Measurements from ENCODE around the gene EPHA4. TPM values are rescaled to one million over a fixed set of nuclear protein-coding genes. Genes with fewer than 3 reads are reported as not detected.

The EPHA4 gene
- polyA plus RNA-seq, 1 donor: 4.9 TPM

DNA sequence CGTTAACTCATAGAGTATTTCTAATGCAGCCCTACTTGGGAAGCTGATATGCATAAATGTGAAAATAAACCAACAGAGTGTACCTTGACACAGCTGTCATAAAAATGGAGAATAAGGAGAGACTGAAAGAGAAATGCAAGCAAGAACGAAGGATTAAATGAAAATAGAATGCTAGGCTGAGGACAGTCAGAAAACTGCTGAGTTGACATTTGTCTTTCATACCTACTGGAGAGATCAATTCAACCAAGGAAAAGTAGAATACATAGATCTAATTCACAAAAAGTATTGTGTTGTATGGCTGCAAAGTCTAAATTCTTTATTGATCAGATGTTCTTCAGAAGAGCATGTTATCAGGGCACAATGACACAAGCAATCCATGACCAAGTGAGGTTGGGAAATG, 112.0 kb downstream of the EPHA4 start:
- no peak for DNase-seq
- Histone ChIP-seq H3K27ac (ENCODE audit: low read length) (no peak overlapping the region), H3K4me1 (ENCODE audit: control insufficient read depth, insufficient read depth, low read length) (no peaks in the 10 kb centered on the region), H3K9me3 (ENCODE audit: control insufficient read depth, low read depth, low read length) (no peaks in the 10 kb centered on the region), H3K36me3 (ENCODE audit: control insufficient read depth, insufficient read depth, low read length) (no peaks in the 10 kb centered on the region), H3K27me3 (ENCODE audit: control insufficient read depth, insufficient read depth, low read length) (no peaks in the 10 kb centered on the region), H3K4me3 (ENCODE audit: low read length) (no peak overlapping the region)
- 100% methylated on average over 2 of the region's 2 CpGs for WGBS (ENCODE audit: insufficient coverage, low lambda C conversion rate)

DNA sequence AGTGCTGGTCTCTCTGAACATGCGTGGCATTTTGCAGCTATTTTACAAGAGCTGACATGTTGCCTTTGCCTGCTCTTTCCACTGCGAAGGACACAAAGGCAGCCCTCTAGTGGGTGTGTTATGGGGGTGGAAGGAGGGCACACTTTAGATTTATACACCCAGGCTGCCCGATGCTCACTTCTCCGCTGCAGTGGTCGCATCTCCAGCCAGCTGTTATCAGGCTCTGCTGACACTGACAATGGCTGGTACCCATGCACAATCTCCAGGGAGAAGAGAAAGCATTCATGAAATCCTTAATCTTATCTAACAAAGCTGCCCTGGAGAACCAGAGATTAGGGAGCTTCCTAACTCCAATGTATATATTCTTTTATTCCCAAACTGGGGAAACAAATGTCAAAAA, 113.5 kb downstream of the EPHA4 start:
- no peak overlapping the region for H3K4me3 ChIP-seq (ENCODE audit: low read length)
- no CpG with 5 or more reads among the region's 5 CpGs for WGBS (ENCODE audit: insufficient coverage, low lambda C conversion rate)
- DNase-seq: no peak

DNA sequence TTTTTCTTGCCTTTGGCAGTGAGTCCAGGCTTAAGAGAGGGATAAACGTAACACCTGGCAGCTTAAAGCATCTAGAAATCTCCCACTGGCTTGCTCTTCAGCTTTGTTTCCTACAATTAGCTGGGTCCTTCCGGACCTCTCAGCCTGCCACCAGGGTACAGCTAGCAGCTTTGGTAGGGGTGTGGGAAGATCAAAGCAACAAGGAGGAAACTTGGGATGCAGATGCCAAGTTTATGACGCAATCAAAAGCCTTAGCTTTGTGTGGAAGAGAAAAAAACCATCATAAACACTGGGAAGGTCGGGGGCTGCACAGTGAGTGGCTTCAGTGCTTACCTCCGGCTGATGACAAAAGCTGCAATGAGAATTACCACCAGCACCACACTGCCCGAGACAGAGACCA, 116.9 kb downstream of the EPHA4 start:
- H3K27ac ChIP-seq (ENCODE audit: low read length): no peak overlapping the region
- WGBS (ENCODE audit: insufficient coverage, low lambda C conversion rate): no CpG with 5 or more reads among the region's 6 CpGs
- no peaks in the 10 kb centered on the region for H3K4me1 ChIP-seq (ENCODE audit: control insufficient read depth, insufficient read depth, low read length)
- no peak overlapping the region for H3K4me3 ChIP-seq (ENCODE audit: low read length)
- no peaks in the 10 kb centered on the region for H3K9me3 ChIP-seq (ENCODE audit: control insufficient read depth, low read depth, low read length)
- no peak for DNase-seq
- no peaks in the 10 kb centered on the region for H3K36me3 ChIP-seq (ENCODE audit: control insufficient read depth, insufficient read depth, low read length)
- no peaks in the 10 kb centered on the region for H3K27me3 ChIP-seq (ENCODE audit: control insufficient read depth, insufficient read depth, low read length)

More for the DNA sequence above, 113.5 kb downstream of the EPHA4 start:
- no peaks in the 10 kb centered on the region for H3K36me3 ChIP-seq (ENCODE audit: control insufficient read depth, insufficient read depth, low read length)
- no peaks in the 10 kb centered on the region for H3K9me3 ChIP-seq (ENCODE audit: control insufficient read depth, low read depth, low read length)
- H3K27ac ChIP-seq (ENCODE audit: low read length): no peak overlapping the region
- H3K27me3 ChIP-seq (ENCODE audit: control insufficient read depth, insufficient read depth, low read length): no peaks in the 10 kb centered on the region
- H3K4me1 ChIP-seq (ENCODE audit: control insufficient read depth, insufficient read depth, low read length): no peaks in the 10 kb centered on the region

DNA sequence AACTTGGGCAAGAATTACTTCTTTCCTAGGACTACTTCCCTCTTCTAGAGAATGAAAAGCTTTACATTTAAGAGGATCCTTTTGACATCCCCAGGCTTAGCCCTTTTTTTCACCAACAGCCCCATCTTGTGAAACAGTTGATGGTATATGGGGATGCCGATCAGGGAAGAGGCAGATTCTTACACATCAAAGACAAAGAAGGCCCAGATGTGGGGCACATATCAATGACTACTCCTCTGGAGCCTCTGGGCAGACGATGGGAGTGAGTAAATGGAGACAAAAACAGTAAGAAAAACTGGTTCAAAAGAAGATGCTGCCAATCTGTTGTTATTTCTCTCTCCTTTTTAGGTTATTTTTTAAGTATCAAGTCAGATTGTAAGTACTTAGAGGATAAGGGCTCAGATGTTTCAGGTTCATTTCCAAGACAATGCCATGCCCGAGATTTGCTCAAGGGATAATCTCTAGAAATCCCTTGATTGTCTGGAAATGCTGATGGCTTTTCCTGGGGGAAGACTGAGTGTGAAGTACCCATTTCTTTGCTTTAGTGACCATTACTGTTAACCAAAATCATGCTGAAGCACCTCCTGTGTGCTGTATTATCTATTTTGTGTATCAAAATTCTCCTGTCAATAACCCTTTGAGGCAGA, 117.5 kb downstream of the EPHA4 start:
- H3K4me1 ChIP-seq (ENCODE audit: control insufficient read depth, insufficient read depth, low read length): no peaks in the 10 kb centered on the region
- H3K4me3 ChIP-seq (ENCODE audit: low read length): no peak overlapping the region
- H3K27ac ChIP-seq (ENCODE audit: low read length): no peak overlapping the region
- H3K36me3 ChIP-seq (ENCODE audit: control insufficient read depth, insufficient read depth, low read length): no peaks in the 10 kb centered on the region
- no CpG with 5 or more reads among the region's 3 CpGs for WGBS (ENCODE audit: insufficient coverage, low lambda C conversion rate)
- H3K27me3 ChIP-seq (ENCODE audit: control insufficient read depth, insufficient read depth, low read length): no peaks in the 10 kb centered on the region
- no peaks in the 10 kb centered on the region for H3K9me3 ChIP-seq (ENCODE audit: control insufficient read depth, low read depth, low read length)
- DNase-seq: no peak

DNA sequence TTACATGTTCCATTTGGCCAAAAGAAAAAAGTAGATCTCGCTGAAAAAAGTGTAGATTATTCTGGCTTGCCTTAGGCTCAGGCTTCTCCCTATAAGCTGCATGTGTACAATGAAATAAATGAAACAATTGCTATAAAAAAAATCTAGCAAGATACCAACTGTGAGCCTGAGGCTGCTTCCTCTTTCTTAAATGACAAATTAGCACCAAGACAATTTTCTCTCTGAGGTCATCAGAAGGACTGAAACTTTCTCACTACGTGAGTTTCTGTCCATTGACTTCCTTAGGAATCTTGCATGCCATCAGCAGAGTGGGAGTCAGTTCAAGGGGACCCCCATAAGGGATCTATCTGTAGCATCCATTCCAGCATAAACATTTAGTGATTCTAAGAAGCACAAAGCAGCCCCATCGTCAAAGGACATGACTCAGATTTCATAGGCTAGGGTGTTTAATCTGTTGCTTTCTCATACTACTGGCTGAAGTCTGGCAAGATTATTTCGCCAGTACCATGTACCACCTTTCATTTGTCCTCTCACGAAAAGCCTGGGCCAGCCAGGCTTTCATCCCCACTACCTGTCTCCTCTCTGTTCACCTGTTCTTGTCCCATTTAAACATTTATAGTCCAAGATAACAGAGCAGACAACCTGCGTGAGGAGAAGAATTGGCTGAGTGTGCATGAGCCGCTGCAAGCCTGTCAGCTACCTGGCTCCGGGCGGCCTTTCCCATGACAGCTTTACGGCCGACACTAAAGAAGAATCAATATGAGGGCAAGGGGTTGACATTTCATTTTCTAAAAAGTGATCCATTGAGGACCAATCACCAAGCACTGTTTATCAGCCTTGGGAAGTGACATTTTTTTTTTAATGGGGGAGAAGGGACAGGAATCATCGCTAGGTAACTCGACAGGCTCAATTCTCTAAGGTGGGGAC, 120.0 kb downstream of the EPHA4 start:
- no peak for DNase-seq
- Histone ChIP-seq H3K4me3 (ENCODE audit: low read length) (no peak overlapping the region), H3K27me3 (ENCODE audit: control insufficient read depth, insufficient read depth, low read length) (no peaks in the 10 kb centered on the region), H3K27ac (ENCODE audit: low read length) (no peak overlapping the region), H3K4me1 (ENCODE audit: control insufficient read depth, insufficient read depth, low read length) (no peaks in the 10 kb centered on the region), H3K36me3 (ENCODE audit: control insufficient read depth, insufficient read depth, low read length) (no peaks in the 10 kb centered on the region), H3K9me3 (ENCODE audit: control insufficient read depth, low read depth, low read length) (no peaks in the 10 kb centered on the region)
- 90% methylated on average over 2 of the region's 13 CpGs for WGBS (ENCODE audit: insufficient coverage, low lambda C conversion rate)

DNA sequence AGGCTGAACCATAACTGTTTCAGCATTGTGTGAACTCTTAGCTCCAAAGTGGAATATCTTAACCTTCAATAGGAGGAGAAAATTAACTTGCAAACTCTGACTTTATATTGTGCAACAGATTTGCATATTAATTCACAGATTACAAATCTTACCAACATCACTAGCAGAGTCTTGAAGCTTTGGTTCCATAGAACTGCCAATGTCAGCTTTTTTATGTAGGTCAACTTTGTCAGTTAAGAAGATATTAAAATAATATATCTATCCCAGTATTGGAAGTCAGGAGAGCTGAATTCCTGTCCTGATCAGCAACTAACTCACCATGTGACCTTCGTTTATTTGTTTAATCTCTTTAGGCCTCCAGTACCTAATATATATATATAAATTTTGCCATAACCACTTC, 121.8 kb downstream of the EPHA4 start:
- Histone ChIP-seq H3K27ac (ENCODE audit: low read length) (no peak overlapping the region), H3K4me3 (ENCODE audit: low read length) (no peak overlapping the region), H3K27me3 (ENCODE audit: control insufficient read depth, insufficient read depth, low read length) (no peaks in the 10 kb centered on the region), H3K4me1 (ENCODE audit: control insufficient read depth, insufficient read depth, low read length) (no peaks in the 10 kb centered on the region), H3K36me3 (ENCODE audit: control insufficient read depth, insufficient read depth, low read length) (no peaks in the 10 kb centered on the region), H3K9me3 (ENCODE audit: control insufficient read depth, low read depth, low read length) (no peaks in the 10 kb centered on the region)
- 100% methylated on average over 1 of the region's 1 CpG for WGBS (ENCODE audit: insufficient coverage, low lambda C conversion rate)
- DNase-seq: no peak

DNA sequence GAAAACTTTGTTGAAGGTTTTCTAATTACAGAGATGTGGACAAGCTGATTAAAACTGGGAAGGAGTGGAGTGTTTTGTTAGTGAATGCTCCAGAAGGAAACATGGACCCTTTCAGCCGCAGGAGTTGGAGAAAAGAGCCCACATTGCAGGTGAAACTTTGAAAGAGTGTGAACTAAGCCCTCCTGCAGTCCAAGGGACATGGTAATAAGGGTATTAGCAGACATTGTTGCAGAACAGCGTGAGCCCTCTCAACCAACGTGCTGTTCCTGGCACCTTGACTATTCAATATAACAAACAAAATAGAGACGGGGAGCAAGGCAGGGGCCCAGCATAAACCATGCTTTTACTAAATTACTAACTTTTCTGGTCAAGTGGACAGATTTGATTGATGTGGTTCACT, 122.7 kb downstream of the EPHA4 start:
- Histone ChIP-seq H3K4me3 (ENCODE audit: low read length) (no peak overlapping the region), H3K27me3 (ENCODE audit: control insufficient read depth, insufficient read depth, low read length) (no peaks in the 10 kb centered on the region), H3K36me3 (ENCODE audit: control insufficient read depth, insufficient read depth, low read length) (no peaks in the 10 kb centered on the region), H3K27ac (ENCODE audit: low read length) (no peak overlapping the region), H3K4me1 (ENCODE audit: control insufficient read depth, insufficient read depth, low read length) (no peaks in the 10 kb centered on the region), H3K9me3 (ENCODE audit: control insufficient read depth, low read depth, low read length) (no peaks in the 10 kb centered on the region)
- no peak for DNase-seq
- WGBS (ENCODE audit: insufficient coverage, low lambda C conversion rate): 100% methylated on average over 1 of the region's 4 CpGs

DNA sequence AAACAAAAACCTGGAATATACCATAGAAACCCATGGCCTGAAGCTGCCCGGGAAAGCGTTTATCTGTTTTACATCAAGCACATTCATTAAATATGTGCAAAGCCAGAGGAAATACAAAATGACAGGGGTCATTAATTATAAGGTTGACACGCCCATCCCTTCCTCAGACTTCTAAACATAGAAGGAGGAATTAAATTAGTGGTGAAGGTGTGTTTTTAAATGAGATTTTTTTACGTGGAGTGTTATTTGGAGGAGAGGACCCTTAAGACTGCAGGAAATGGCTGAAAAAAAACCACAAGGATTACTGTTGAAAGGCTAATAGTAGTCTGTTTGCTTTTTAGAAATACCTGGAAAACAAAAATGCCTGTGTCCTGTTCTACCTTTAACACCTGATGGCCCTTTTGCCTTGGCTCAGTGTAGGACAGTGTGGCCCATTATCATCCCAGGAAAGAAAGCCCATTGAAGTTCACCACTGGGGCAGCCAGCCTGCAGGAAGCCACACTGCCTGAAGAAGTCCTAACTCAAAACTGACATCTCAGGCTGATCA, 123.2 kb downstream of the EPHA4 start:
- no peaks in the 10 kb centered on the region for H3K27me3 ChIP-seq (ENCODE audit: control insufficient read depth, insufficient read depth, low read length)

DNA sequence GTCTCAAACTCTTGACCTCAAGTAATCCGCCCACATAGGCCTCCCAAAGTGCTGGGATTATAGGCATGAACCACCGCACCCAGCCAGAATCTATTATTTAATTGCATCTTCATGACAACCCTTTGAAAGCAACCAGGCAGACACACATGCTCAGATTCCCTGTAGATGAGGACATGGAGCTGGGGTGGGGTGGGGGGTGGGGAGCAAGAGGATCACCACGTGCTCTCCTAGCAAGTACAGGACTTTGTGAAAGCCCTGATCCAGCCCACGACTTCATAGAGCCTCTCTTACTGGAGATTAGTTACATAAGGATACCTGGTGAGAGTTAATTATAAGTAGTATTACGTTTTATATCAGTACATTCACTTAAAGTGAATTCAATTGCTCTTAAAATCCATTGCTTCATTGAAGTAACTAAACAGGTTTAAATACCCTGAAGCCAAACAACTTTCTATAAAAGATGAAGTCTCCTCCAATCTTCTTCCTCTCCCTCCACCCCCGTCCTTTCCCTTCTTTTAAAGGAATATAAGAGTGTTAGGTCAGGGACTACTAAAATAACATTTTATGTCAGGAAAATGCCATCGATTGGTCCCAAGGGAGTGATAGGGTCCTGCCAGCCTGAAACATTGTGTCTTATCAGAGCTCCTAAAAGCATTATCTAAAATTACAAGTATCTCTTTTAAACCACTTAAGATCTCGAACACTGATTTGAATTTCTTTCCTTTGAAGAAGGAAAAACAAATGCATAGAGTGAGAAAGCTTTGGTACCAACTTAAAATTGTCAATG, 123.9 kb downstream of the EPHA4 start:
- H3K36me3 ChIP-seq (ENCODE audit: control insufficient read depth, insufficient read depth, low read length): no peaks in the 10 kb centered on the region
- no peaks in the 10 kb centered on the region for H3K4me1 ChIP-seq (ENCODE audit: control insufficient read depth, insufficient read depth, low read length)
- no peak overlapping the region for H3K27ac ChIP-seq (ENCODE audit: low read length)
- no peaks in the 10 kb centered on the region for H3K9me3 ChIP-seq (ENCODE audit: control insufficient read depth, low read depth, low read length)
- H3K27me3 ChIP-seq (ENCODE audit: control insufficient read depth, insufficient read depth, low read length): no peaks in the 10 kb centered on the region
- WGBS (ENCODE audit: insufficient coverage, low lambda C conversion rate): 100% methylated on average over 1 of the region's 8 CpGs
- no peak overlapping the region for H3K4me3 ChIP-seq (ENCODE audit: low read length)
- no peak for DNase-seq

More for the DNA sequence above, 123.2 kb downstream of the EPHA4 start:
- Histone ChIP-seq H3K9me3 (ENCODE audit: control insufficient read depth, low read depth, low read length) (no peaks in the 10 kb centered on the region), H3K4me3 (ENCODE audit: low read length) (no peak overlapping the region), H3K4me1 (ENCODE audit: control insufficient read depth, insufficient read depth, low read length) (no peaks in the 10 kb centered on the region), H3K27ac (ENCODE audit: low read length) (no peak overlapping the region), H3K36me3 (ENCODE audit: control insufficient read depth, insufficient read depth, low read length) (no peaks in the 10 kb centered on the region)
- WGBS (ENCODE audit: insufficient coverage, low lambda C conversion rate): 83% methylated on average over 1 of the region's 4 CpGs
- DNase-seq: no peak

DNA sequence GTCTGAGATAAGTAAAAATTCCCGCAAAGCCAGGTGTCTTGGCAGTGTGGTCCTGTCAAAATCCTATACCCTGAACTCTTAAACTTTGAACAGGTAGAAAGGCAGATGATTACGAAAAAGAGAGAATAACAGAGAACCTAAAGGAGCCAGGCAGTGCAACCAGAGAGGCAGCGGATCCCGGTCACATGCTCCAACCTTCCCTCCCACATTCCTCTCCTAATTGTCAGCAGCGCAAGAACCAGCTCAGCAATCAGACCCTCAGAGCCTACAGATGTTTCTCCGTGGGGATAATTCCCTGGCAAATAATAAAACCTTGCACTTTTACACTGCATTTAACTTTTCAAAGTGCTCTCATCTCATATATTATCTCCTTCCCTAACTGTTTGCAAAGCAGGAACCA, 124.8 kb downstream of the EPHA4 start:
- no peaks in the 10 kb centered on the region for H3K36me3 ChIP-seq (ENCODE audit: control insufficient read depth, insufficient read depth, low read length)
- peak; percentile 12 to 35 for DNase-seq
- no peak overlapping the region for H3K27ac ChIP-seq (ENCODE audit: low read length)
- H3K4me1 ChIP-seq (ENCODE audit: control insufficient read depth, insufficient read depth, low read length): no peaks in the 10 kb centered on the region
- WGBS (ENCODE audit: insufficient coverage, low lambda C conversion rate): no CpG with 5 or more reads among the region's 6 CpGs
- H3K9me3 ChIP-seq (ENCODE audit: control insufficient read depth, low read depth, low read length): no peaks in the 10 kb centered on the region
- H3K27me3 ChIP-seq (ENCODE audit: control insufficient read depth, insufficient read depth, low read length): no peaks in the 10 kb centered on the region
- H3K4me3 ChIP-seq (ENCODE audit: low read length): no peak overlapping the region
